Smooth muscle cell (in vitro differentiated cells): Measurements from ENCODE around the gene STK32B. TPM values are rescaled to one million over a fixed set of nuclear protein-coding genes. Genes with fewer than 3 reads are reported as not detected.

ENCODE experiments used
- DNase-seq: peaks from one replicate; lab custom pipeline; 2025; ENCODE audit not compliant: unreplicated experiment; lab: John Stamatoyannopoulos, UW
- H2AFZ ChIP-seq: fragments of 200-600 bp; sonication (generic); 2 replicates; pipeline ENCODE4 v1.6.0; 2016; ENCODE audit warnings: antibody characterized with exemption, low read depth, mild to moderate bottlenecking
- H3F3A ChIP-seq: fragments of 200-600 bp; sonication (generic); 2 replicates; pipeline ENCODE4 v1.6.0; 2017; ENCODE audit warnings: antibody characterized with exemption, low read depth
- H3K27ac ChIP-seq: fragments of 200-600 bp; sonication (generic); 2 replicates; pipeline ENCODE4 v1.5.1; 2016; ENCODE audit warnings: low read depth, mild to moderate bottlenecking
- H3K27me3 ChIP-seq: fragments of 200-600 bp; sonication (generic); 2 replicates; pipeline ENCODE4 v1.6.1; 2016; ENCODE audit warnings: low read depth, mild to moderate bottlenecking
- H3K36me3 ChIP-seq: fragments of 200-600 bp; sonication (generic); 2 replicates; pipeline ENCODE4 v1.5.1; 2016; ENCODE audit warnings: low read depth
- H3K4me1 ChIP-seq: fragments of 200-600 bp; sonication (generic); 2 replicates; pipeline ENCODE4 v1.5.1; 2016; ENCODE audit warnings: low read depth
- H3K4me2 ChIP-seq: fragments of 200-600 bp; sonication (generic); 2 replicates; pipeline ENCODE4 v1.6.0; 2016; ENCODE audit warnings: mild to moderate bottlenecking
- H3K4me3 ChIP-seq: fragments of 200-600 bp; sonication (generic); 2 replicates; pipeline ENCODE4 v1.5.1; 2016; ENCODE audit warnings: mild to moderate bottlenecking
- H3K79me2 ChIP-seq: fragments of 200-600 bp; sonication (generic); 2 replicates; pipeline ENCODE4 v1.6.0; 2016; ENCODE audit warnings: low read depth, mild to moderate bottlenecking
- H3K9ac ChIP-seq: fragments of 200-600 bp; sonication (generic); 2 replicates; pipeline ENCODE4 v1.6.0; 2016; ENCODE audit warnings: low read depth
- H3K9me3 ChIP-seq: fragments of 200-600 bp; sonication (generic); replicated peaks from 2 replicates; pipeline ENCODE4 v1.5.1; 2016; ENCODE audit warnings: low read depth
- H4K20me1 ChIP-seq: fragments of 200-600 bp; sonication (generic); 2 replicates; pipeline ENCODE4 v1.6.0; 2016; ENCODE audit warnings: low read depth
- WGBS: methylation state at CpG from one replicate; pipeline ENCODE4 v1.1.7; 2016; ENCODE audit warnings: low lambda C conversion rate; 5-methylcytosine and 5-hydroxymethylcytosine counted together
- polyA plus RNA-seq: library from polyadenylated mRNA; unstranded; fragments of >200 nt; fragmentation: Nextera tagmentation; extraction: Ambion mirVana; gene quantifications from 2 replicates; pipeline ENCODE4 v1.2.1, GENCODE V29; 2016
- total RNA-seq: library from RNA; depleted of rRNA; stranded (reverse); fragments of >200 nt; gene quantifications from 2 replicates; pipeline ENCODE4 v1.2.3, GENCODE V29; 2014
- TF ChIP-seq, protein P1 (sequence below): fragments of 200-600 bp; sonication (generic); IDR thresholded peaks from 2 replicates; pipeline ENCODE4 v1.5.1; 2017; ENCODE audit warnings: borderline replicate concordance, mild to moderate bottlenecking, antibody characterized with exemption; ENCODE audit not compliant: insufficient read depth, poor library complexity, severe bottlenecking

The STK32B gene
- total and polyA plus RNA-seq, 2 experiments from 2014 or later, result 3.5 to 4.0 TPM

DNA sequence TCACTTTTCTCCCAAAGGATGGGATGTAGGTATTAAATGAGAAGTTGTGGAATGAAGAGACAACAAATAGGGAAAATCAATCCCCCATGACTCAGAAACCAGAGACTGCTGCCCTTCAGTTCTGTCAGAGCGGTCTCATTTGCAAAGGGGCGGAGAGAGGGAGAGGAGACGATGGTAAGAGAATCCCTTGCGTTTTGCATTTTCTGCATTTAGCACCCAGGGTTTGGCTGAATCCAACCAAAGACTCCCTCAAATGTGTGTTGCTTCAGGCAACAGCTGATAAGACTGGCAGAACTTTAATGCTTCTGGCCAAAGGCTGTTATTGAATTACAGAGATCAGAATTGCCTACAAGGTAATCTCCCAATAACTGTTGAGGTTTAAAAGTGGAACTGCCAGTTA is 426.9 kb downstream of the STK32B start:
- no peaks in the 10 kb centered on the region for H3K36me3 ChIP-seq
- H3K4me1 ChIP-seq, result no peaks in the 10 kb centered on the region
- WGBS, result 48% methylated on average over 4 of the region's 4 CpGs
- H2AFZ ChIP-seq, result no peak overlapping the region
- H3K4me2 ChIP-seq, result no peak overlapping the region
- H3K27ac ChIP-seq, result no peak overlapping the region
- H3K9ac ChIP-seq, result no peak overlapping the region
- TF ChIP-seq, protein P1, sequence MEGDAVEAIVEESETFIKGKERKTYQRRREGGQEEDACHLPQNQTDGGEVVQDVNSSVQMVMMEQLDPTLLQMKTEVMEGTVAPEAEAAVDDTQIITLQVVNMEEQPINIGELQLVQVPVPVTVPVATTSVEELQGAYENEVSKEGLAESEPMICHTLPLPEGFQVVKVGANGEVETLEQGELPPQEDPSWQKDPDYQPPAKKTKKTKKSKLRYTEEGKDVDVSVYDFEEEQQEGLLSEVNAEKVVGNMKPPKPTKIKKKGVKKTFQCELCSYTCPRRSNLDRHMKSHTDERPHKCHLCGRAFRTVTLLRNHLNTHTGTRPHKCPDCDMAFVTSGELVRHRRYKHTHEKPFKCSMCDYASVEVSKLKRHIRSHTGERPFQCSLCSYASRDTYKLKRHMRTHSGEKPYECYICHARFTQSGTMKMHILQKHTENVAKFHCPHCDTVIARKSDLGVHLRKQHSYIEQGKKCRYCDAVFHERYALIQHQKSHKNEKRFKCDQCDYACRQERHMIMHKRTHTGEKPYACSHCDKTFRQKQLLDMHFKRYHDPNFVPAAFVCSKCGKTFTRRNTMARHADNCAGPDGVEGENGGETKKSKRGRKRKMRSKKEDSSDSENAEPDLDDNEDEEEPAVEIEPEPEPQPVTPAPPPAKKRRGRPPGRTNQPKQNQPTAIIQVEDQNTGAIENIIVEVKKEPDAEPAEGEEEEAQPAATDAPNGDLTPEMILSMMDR, result no peak
- no peaks in the 10 kb centered on the region for H3K79me2 ChIP-seq
- H3F3A ChIP-seq, result no peaks in the 10 kb centered on the region
- no peaks in the 10 kb centered on the region for H3K27me3 ChIP-seq
- no peak for DNase-seq
- H4K20me1 ChIP-seq, result no peaks in the 10 kb centered on the region
- H3K9me3 ChIP-seq, result no peaks in the 10 kb centered on the region
- H3K4me3 ChIP-seq, result no peak overlapping the region

DNA sequence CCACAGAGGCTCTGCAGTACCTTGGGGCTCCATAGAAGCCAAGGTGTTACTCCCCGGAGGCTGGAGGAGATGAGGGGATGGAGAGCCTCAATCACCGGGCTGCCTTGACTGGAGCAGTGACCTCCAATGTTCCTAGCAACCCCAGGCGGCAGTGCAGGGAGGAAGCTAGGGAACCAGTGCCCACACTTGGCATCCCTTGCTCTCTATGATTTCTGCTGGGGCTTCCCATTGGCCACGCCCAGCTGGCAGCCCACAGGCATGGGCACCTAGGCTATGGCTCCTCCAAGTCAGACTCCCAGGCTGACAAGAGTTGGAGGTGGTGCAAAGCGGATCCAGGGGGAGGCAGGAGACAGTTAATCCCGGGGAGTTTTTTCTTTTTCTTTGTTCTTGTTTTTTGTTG is 427.4 kb downstream of the STK32B start:
- H3K36me3 ChIP-seq, result no peaks in the 10 kb centered on the region
- TF ChIP-seq, protein P1, result no peak
- no peak overlapping the region for H3K27ac ChIP-seq
- no peaks in the 10 kb centered on the region for H4K20me1 ChIP-seq
- H3K4me3 ChIP-seq, result no peak overlapping the region
- H3K9ac ChIP-seq, result no peak overlapping the region
- no peaks in the 10 kb centered on the region for H3K9me3 ChIP-seq
- no peaks in the 10 kb centered on the region for H3K27me3 ChIP-seq
- no peaks in the 10 kb centered on the region for H3F3A ChIP-seq
- DNase-seq, result no peak
- H3K79me2 ChIP-seq, result no peaks in the 10 kb centered on the region
- H2AFZ ChIP-seq, result no peak overlapping the region
- 93% methylated on average over 6 of the region's 6 CpGs for WGBS
- H3K4me1 ChIP-seq, result no peaks in the 10 kb centered on the region
- no peak overlapping the region for H3K4me2 ChIP-seq

DNA sequence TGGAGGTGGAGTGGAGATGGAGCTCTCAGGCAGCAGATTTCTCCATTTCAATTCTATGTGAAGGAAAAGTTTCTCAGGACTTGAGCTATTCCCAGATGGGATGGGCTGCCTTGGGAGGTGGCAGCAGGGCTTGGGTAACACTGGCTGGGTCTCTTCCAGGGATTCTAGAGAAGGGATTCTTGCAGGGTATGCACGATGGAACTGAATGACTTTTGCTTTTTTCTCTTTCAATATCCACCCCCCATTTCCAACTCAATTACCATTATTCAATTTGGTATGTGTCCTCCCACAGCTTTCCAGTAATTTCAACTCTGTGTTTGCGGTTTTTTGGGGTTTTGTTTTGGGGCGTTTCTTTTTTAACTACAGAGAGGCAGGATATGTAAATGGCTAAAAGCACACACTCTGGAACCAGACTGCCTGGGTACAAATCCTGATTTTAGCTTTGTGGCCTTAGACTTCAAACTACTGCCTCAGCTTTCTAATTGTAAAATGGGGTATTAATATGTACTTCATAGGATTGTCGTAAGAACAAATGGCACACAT is 428.3 kb downstream of the STK32B start:
- Histone ChIP-seq H3F3A (no peaks in the 10 kb centered on the region), H3K27ac (no peak overlapping the region), H3K4me3 (no peak overlapping the region), H2AFZ (no peak overlapping the region), H3K27me3 (no peaks in the 10 kb centered on the region), H3K4me2 (no peak overlapping the region), H3K79me2 (no peaks in the 10 kb centered on the region), H4K20me1 (no peaks in the 10 kb centered on the region), H3K36me3 (no peaks in the 10 kb centered on the region), H3K4me1 (no peaks in the 10 kb centered on the region), H3K9me3 (no peaks in the 10 kb centered on the region), H3K9ac (no peak overlapping the region)
- 95% methylated on average over 4 of the region's 4 CpGs for WGBS
- DNase-seq, result no peak
- TF ChIP-seq, protein P1, result no peak

DNA sequence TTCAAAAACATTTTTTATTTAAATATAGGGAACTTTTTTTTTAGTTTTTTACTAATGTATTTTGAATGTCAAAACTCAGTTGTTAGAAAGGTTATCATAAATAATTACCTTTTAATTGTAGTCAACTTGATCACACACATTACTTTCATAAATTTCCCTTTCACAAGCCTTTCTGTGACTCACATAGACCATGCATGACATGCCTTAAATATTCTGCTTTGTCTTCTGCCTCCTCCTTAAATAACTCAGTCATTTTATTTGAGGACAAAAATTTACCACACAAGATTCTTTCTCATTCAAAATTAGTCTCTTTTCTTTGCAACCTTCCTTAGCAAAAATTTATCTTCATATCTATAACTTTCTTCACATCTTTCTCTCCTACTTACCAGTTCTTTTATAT is 437.1 kb downstream of the STK32B start:
- no peak overlapping the region for H2AFZ ChIP-seq
- peaks cover 6% of the 10 kb centered on the region for H3K9me3 ChIP-seq
- H3K9ac ChIP-seq, result no peak overlapping the region
- H3F3A ChIP-seq, result no peaks in the 10 kb centered on the region
- H3K27me3 ChIP-seq, result no peaks in the 10 kb centered on the region
- H4K20me1 ChIP-seq, result no peaks in the 10 kb centered on the region
- H3K79me2 ChIP-seq, result no peaks in the 10 kb centered on the region
- TF ChIP-seq, protein P1, result no peak
- H3K36me3 ChIP-seq, result no peaks in the 10 kb centered on the region
- no peak overlapping the region for H3K4me2 ChIP-seq
- DNase-seq, result no peak
- no peaks in the 10 kb centered on the region for H3K4me1 ChIP-seq
- no peak overlapping the region for H3K4me3 ChIP-seq
- H3K27ac ChIP-seq, result no peak overlapping the region
